Activated naive CD4-positive, alpha-beta T cell treated with anti-CD3 and anti-CD28 coated beads for 36 hours (primary cell): Measurements from ENCODE around the gene ABCB11. TPM values are rescaled to one million over a fixed set of nuclear protein-coding genes. Genes with fewer than 3 reads are reported as not detected.

Experiments used
- CTCF ChIA-PET: fragments of 350-600 bp; sonication (Branson Sonifier 250); formaldehyde crosslinking; loops from one replicate; lab custom pipeline; 2021; ENCODE audit warnings: antibody characterized with exemption; lab: Charles Lee
- DNase-seq: peaks from one replicate; pipeline ENCODE4 v3.0.0-alpha.2; 2020
- H3K27ac Mint-ChIP-seq: one replicate; pipeline ENCODE4 v1.8.0; 2021; ENCODE audit warnings: mild to moderate bottlenecking, mixed read lengths
- H3K27me3 Mint-ChIP-seq: one replicate; pipeline ENCODE4 v1.8.0; 2021; ENCODE audit warnings: low read depth, mixed read lengths
- H3K36me3 Mint-ChIP-seq: one replicate; pipeline ENCODE4 v1.8.0; 2021; ENCODE audit warnings: low read depth, mixed read lengths
- H3K4me1 Mint-ChIP-seq: one replicate; pipeline ENCODE4 v1.8.0; 2021; ENCODE audit warnings: low read depth, mixed read lengths
- H3K4me3 Mint-ChIP-seq: one replicate; pipeline ENCODE4 v1.8.0; 2021; ENCODE audit warnings: mild to moderate bottlenecking, moderate library complexity, mixed read lengths
- H3K9me3 Mint-ChIP-seq: one replicate; pipeline ENCODE4 v1.8.0; 2021; ENCODE audit warnings: mixed read lengths
- intact Hi-C: fragments of 100-400 bp; cut with micrococcal nuclease; formaldehyde crosslinking; loops from one replicate; pipeline ENCODE4 v1.15.1; 2023
- total RNA-seq, 2 experiments: library from RNA; stranded (reverse); gene quantifications; one replicate each; pipeline ENCODE4 v1.2.3, GENCODE V29; 2021

ABCB11 gene
- total RNA-seq, 2 experiments from 2014 or later: not detected

DNA sequence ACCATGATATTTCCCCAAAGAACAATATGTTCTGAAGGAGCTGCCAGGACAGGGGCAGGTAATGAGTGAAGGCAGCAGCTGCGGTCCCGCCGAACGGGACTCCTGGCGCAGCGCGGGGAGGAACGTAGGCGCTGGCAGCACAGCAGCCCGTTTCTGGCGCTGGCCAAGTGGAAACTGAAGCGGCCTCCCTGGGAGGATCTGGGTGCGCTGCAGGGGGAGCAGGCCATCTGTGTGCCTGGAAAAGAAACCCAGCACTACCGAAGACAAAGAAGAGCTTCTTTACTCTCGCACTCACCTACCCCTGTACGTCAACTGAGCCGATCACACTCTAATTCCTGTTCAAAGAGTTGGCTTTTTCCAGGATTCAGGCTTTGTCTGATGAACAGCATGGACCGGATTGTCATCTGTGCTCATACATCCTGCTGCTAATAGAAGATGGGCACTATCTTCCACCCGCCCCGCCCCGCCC lies 118.2 kb downstream of the ABCB11 start:
- intact Hi-C loops: loop anchor here (10.0 kb wide), 1 partner anchor 458 kb away; the partner anchor contains the start of gene CERS6
- Mint-ChIP-seq H3K9me3 (peaks cover 4% of the 10 kb centered on the region), H3K36me3 (peaks cover 2% of the 10 kb centered on the region), H3K4me1 (peaks cover 12% of the 10 kb centered on the region), H3K27me3 (peaks cover 20% of the 10 kb centered on the region), H3K27ac (no peak overlapping the region), H3K4me3 (peak overlapping the region; percentile 43)
- DNase-seq: peak; percentile 10
- CTCF ChIA-PET: no interaction called here

DNA sequence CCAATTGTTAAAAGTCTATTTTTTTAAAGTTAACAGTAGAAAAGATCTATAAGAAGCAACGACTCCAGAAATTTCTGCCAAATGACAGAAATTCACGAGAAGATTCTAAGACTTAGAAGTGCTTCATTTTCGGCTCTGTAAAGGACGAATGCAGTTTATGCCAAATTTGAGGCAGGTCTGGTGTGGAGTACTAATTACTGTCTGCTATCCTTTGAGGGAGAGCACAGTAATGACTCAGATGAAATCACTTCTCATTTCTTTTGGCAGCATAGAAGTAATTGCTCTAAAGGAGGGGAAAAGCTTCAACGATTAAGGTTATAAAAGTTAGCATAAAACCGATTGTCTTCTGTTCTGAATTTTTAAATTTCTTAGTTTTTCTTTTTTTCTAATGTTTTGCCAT lies 118.7 kb downstream of the ABCB11 start:
- CTCF ChIA-PET: no interaction called here
- Mint-ChIP-seq H3K36me3 (peaks cover 2% of the 10 kb centered on the region), H3K27ac (no peak overlapping the region), H3K4me1 (peaks cover 12% of the 10 kb centered on the region), H3K27me3 (peaks cover 20% of the 10 kb centered on the region), H3K4me3 (peak overlapping the region; percentile 43), H3K9me3 (peaks cover 4% of the 10 kb centered on the region)
- no peak for DNase-seq
- intact Hi-C loops: loop anchor here (10.0 kb wide), 1 partner anchor 458 kb away; the partner anchor contains the start of gene CERS6

DNA sequence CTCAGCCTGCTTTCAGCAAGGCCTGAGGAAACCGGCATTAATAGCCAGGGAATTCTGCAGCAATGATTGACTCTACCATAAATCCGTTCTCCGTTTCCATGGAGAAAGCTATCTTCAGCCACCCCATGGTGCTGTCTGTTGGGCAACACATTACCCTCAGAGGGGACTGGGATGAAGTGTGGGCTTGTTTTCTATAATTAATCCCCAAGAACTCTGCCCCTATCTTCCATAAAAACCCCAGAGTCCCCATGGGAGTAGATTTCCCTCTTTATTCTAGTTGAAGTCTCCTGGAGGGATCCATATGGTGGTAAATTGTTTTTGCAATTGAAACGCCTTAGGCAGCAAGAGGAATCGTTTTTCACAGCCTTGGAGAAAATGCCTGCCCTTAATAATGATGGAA lies 120.8 kb downstream of the ABCB11 start:
- CTCF ChIA-PET: interaction anchor here (1.5 kb wide), 1 partner anchor 564 kb away, joined by 4 read pairs; no protein-coding TSS in a partner anchor
- no peak overlapping the region for H3K27ac Mint-ChIP-seq
- intact Hi-C loops: loop anchor here (10.0 kb wide), 1 partner anchor 456 kb away; the partner anchor contains the start of gene CERS6
- H3K9me3 Mint-ChIP-seq: peaks cover under 1% of the 10 kb centered on the region
- DNase-seq: no peak
- peaks cover 26% of the 10 kb centered on the region for H3K27me3 Mint-ChIP-seq
- H3K36me3 Mint-ChIP-seq: no peaks in the 10 kb centered on the region
- H3K4me3 Mint-ChIP-seq: no peak overlapping the region
- peaks cover 7% of the 10 kb centered on the region for H3K4me1 Mint-ChIP-seq

DNA sequence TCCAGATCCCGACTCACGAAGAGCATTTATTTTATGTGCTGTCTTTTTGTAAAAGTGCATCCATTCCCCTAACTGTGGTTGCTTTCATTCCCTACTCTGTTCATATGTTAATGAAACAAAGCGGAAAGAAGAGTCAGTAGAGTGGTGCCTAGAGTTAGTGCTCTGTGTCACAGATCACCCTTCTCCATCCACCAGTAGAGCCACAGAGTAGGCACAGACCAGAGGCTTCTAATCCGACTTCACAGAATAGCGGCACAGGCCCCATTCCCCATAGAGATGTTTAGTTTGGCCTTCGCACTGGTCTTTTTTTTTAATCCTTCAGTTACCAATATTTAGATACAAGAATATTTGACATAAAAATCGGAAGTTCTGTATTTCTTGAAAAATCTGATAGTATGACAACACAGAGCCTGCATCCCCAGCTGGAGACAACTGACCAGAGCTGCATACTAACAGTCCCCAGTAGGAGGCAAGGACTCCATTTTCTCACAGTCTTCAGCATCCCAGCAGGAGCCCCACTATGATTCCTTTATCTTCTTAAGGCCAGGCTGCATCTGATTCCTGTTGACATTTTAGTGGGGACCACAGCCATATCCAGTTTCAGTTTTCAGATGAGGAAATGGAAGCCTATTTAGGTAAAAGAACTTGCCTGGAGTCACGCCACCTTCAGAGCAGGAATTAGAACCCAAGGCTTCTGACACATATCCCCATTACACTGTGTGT lies 123.0 kb downstream of the ABCB11 start:
- no peaks in the 10 kb centered on the region for H3K9me3 Mint-ChIP-seq
- H3K4me1 Mint-ChIP-seq: peaks cover 6% of the 10 kb centered on the region
- H3K36me3 Mint-ChIP-seq: no peaks in the 10 kb centered on the region
- DNase-seq: no peak
- intact Hi-C loops: no loop called here
- H3K4me3 Mint-ChIP-seq: no peak overlapping the region
- CTCF ChIA-PET: no interaction called here
- no peak overlapping the region for H3K27ac Mint-ChIP-seq
- H3K27me3 Mint-ChIP-seq: peaks cover 30% of the 10 kb centered on the region

DNA sequence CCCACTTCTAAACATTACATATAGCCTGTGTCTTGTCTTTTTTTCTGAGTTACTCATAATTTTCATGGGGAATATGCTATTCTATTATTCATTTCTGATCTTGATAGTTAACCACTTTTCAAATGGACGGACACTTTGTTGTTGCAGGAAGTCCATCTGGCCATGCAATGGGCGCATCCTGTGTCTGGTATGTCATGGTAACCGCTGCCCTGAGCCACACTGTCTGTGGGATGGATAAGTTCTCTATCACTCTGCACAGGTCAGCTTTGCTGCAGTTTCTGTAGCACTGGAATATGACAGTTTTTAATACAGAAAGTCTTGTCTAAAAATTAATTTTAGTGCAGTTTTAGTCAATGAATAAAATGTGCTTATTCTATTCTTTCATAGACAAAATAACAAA lies 126.8 kb downstream of the ABCB11 start:
- Mint-ChIP-seq H3K4me3 (no peak overlapping the region), H3K27ac (no peak overlapping the region), H3K36me3 (no peaks in the 10 kb centered on the region), H3K9me3 (no peaks in the 10 kb centered on the region), H3K27me3 (peaks cover 17% of the 10 kb centered on the region), H3K4me1 (no peaks in the 10 kb centered on the region)
- CTCF ChIA-PET: no interaction called here
- intact Hi-C loops: no loop called here
- no peak for DNase-seq

DNA sequence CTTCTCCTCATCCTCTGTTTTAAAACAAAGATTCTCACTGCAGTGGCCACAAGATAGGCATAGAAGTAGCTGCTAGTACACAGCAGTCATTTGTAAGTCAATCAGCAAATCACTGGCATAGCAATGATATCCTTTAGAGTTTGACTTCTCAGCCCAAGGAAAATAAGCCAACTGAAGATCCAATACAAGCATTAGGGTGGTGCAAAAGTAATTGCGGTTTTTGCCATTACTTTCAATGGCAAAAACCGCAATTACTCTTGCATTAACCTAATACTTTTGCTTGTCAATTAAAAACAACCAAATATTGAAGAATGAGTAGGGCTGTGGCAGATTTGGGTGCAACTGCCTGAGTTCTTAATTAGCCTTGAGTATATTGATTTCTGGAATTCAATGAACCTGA lies 127.2 kb downstream of the ABCB11 start:
- intact Hi-C loops: no loop called here
- no peaks in the 10 kb centered on the region for H3K4me1 Mint-ChIP-seq
- CTCF ChIA-PET: no interaction called here
- H3K27ac Mint-ChIP-seq: no peak overlapping the region
- H3K36me3 Mint-ChIP-seq: no peaks in the 10 kb centered on the region
- H3K9me3 Mint-ChIP-seq: no peaks in the 10 kb centered on the region
- no peak for DNase-seq
- H3K27me3 Mint-ChIP-seq: peaks cover 17% of the 10 kb centered on the region
- no peak overlapping the region for H3K4me3 Mint-ChIP-seq

DNA sequence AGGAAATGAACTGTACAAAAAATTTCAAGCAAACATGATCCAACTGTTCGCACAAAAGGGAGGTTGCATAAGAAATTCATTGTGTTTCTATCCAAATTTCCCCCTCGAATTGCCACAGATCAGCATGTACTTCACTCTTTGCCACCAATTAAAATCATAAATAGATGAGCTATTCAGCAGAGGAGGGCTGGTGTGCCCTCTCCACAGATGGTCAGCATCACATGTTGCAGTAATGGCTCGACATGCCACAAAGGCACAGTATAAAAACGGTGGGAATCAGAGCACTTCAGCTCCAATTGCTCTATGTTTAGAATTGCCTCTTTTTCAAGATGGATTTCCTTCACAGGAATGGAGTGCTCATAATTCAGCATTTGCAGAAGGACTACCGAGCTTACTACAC lies 130.1 kb downstream of the ABCB11 start, which contains the start of gene G6PC2:
Gene G6PC2 (plus strand): TSS at position 289 of the 400 bp plus-strand sequence. CDS start 41 bp downstream, at position 330.
- Mint-ChIP-seq H3K27me3 (peaks cover 12% of the 10 kb centered on the region), H3K4me1 (no peaks in the 10 kb centered on the region), H3K36me3 (no peaks in the 10 kb centered on the region), H3K27ac (no peak within 1 kb of the TSS), H3K9me3 (no peaks in the 10 kb centered on the region), H3K4me3 (no peak within 1 kb of the TSS)
- CTCF ChIA-PET: no interaction called here
- DNase-seq: no peak
- intact Hi-C loops: no loop called here

DNA sequence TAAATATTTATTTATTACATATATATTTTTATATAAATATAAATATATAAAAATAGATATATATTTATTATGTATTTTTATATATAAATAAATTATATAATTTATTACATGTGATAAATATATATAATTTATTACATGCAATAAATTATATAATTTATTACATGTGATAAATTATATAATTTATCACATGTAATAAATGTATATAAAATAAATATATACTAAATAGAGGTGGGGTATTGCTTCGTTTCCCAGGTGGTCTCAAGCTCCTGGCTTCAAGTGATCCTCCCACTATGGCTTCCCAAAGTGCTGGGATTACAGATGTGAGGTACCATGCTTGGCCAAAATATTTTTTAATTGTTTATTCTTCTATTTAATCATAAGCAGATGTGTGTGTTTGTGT lies 133.7 kb downstream of the ABCB11 start:
- Mint-ChIP-seq H3K4me3 (no peak overlapping the region), H3K36me3 (no peaks in the 10 kb centered on the region), H3K9me3 (no peaks in the 10 kb centered on the region), H3K27me3 (no peaks in the 10 kb centered on the region), H3K27ac (no peak overlapping the region), H3K4me1 (no peaks in the 10 kb centered on the region)
- intact Hi-C loops: no loop called here
- no peak for DNase-seq
- CTCF ChIA-PET: no interaction called here

DNA sequence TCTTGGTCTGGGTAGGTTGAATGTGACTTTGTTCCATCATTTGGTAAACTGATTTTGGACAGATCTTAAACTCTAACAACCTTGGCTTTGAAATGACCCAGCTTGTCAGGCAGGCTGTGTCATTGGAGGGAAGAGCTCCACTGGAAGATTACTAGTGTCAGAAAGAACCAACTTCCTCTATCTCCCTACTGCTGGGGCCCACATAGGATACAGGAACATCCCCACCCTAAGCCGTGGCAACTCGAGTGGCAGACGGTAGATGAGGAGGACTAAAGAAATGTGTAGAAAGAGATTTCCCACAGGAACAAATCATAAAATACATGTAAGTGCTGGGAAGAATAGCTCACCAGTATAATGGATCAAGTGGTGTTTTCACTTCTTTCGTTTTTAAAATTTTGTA lies 134.3 kb downstream of the ABCB11 start:
- DNase-seq: no peak
- Mint-ChIP-seq H3K4me1 (no peaks in the 10 kb centered on the region), H3K27ac (no peak overlapping the region), H3K27me3 (no peaks in the 10 kb centered on the region), H3K4me3 (no peak overlapping the region), H3K9me3 (no peaks in the 10 kb centered on the region), H3K36me3 (no peaks in the 10 kb centered on the region)
- CTCF ChIA-PET: no interaction called here
- intact Hi-C loops: no loop called here

DNA sequence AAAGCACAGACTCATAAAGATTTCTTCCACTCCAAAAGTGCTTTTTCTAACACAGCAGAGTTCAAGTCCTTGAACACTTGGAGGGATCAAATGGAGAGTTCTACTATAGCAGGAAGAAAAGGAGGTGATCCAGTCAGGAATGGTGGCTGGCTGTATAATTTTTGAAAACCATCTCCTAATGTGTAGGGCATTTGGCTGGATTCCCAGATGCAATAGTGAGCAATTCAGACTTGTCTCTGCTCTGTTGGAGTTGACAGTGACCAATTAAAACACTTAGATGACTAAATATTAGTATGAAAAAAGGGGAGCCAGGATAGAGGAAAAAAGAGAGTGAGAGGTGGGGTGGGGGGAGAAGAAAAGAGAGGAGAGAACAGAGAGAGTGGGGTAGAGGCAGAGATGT lies 135.4 kb downstream of the ABCB11 start:
- Mint-ChIP-seq H3K4me1 (peaks cover under 1% of the 10 kb centered on the region), H3K27me3 (peaks cover 2% of the 10 kb centered on the region), H3K27ac (no peak overlapping the region), H3K9me3 (no peaks in the 10 kb centered on the region), H3K36me3 (no peaks in the 10 kb centered on the region), H3K4me3 (no peak overlapping the region)
- intact Hi-C loops: no loop called here
- CTCF ChIA-PET: no interaction called here
- DNase-seq: no peak

DNA sequence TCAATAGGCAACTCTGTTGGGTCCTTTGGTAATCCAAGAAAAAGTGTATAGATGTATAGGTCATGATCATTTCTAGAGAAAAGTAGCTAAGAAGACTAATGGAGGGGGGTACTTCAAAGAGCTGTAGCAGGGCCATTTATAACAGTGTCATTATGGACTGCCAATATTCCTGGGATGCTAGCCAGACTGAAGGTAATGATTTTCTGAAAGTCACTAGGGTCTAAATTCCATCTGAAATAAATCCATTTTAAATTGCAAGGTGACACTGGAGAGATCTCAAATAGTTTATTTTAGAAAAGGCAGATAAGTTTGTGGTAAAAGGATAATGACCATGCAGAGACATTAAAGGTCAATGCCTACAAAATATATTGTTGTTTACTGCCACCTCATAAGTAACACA lies 136.4 kb downstream of the ABCB11 start:
- intact Hi-C loops: loop anchor here (5.0 kb wide), 2 partner anchors 647 to 798 kb away; partner anchors contain the start of genes CFAP210, PHOSPHO2 and STK39
- CTCF ChIA-PET: no interaction called here
- peaks cover 4% of the 10 kb centered on the region for H3K36me3 Mint-ChIP-seq

DNA sequence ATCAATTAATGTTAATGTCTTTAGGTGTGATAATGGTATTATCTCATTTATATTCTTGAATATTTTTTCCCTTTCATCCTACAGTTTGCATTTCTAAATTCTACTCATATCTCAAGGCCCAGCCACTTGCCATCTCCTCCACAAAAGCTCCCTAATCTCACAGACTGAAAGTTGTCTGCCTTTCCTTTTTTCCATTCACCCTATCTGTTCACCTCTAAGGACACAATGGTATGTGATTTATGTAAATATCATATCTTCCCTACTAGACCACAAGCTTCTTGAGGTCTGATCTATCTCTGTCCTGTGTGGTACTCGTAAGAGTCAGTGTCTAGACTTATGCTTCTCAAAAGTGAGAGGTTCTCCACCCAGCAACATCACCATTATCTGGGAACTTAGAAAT lies 137.0 kb downstream of the ABCB11 start:
- no peak overlapping the region for H3K27ac Mint-ChIP-seq
- H3K4me3 Mint-ChIP-seq: no peak overlapping the region
- peaks cover 6% of the 10 kb centered on the region for H3K4me1 Mint-ChIP-seq
- peaks cover 2% of the 10 kb centered on the region for H3K27me3 Mint-ChIP-seq
- H3K36me3 Mint-ChIP-seq: peaks cover 5% of the 10 kb centered on the region
- intact Hi-C loops: loop anchor here (5.0 kb wide), 2 partner anchors 647 to 798 kb away; partner anchors contain the start of genes CFAP210, PHOSPHO2 and STK39
- CTCF ChIA-PET: no interaction called here
- no peaks in the 10 kb centered on the region for H3K9me3 Mint-ChIP-seq
- no peak for DNase-seq

More for the DNA sequence above, 136.4 kb downstream of the ABCB11 start:
- Mint-ChIP-seq H3K27me3 (peaks cover 2% of the 10 kb centered on the region), H3K9me3 (no peaks in the 10 kb centered on the region), H3K4me3 (no peak overlapping the region), H3K27ac (no peak overlapping the region), H3K4me1 (peaks cover 4% of the 10 kb centered on the region)
- no peak for DNase-seq

DNA sequence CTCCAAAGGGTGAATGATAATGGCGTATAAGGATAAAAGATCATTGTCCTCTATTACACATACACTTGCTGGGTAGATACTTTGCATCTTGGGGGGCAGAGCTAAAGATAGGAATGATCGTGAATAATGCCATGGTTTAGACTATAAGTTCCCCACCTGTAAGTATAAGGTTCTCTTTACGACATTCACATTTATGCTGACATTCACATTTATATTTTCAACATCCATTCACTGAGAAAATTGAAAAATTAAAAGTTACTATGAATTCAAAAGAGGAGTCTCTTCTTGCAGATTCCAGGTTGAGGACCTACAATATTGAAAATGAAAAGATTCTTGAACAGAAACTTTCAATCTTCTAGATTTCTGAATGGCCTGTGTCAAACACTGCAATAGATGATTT lies 138.8 kb downstream of the ABCB11 start:
- no peak overlapping the region for H3K27ac Mint-ChIP-seq
- H3K4me1 Mint-ChIP-seq: peaks cover 6% of the 10 kb centered on the region
- peaks cover 17% of the 10 kb centered on the region for H3K36me3 Mint-ChIP-seq
- intact Hi-C loops: loop anchor here (5.0 kb wide), 2 partner anchors 645 to 800 kb away; partner anchors contain the start of genes CFAP210, PHOSPHO2 and STK39
- no peak for DNase-seq
- H3K27me3 Mint-ChIP-seq: peaks cover 2% of the 10 kb centered on the region
- CTCF ChIA-PET: no interaction called here
- no peak overlapping the region for H3K4me3 Mint-ChIP-seq
- no peaks in the 10 kb centered on the region for H3K9me3 Mint-ChIP-seq
